BJ (cell line): Measurements from ENCODE around the gene KREMEN2. TPM values are rescaled to one million over a fixed set of nuclear protein-coding genes. Genes with fewer than 3 reads are reported as not detected.

Experiments
- CTCF ChIA-PET: fragments of 350-600 bp; formaldehyde crosslinking; extraction: SDS; loops from one replicate; lab custom pipeline; 2021; ENCODE audit warnings: antibody characterized with exemption, inconsistent platforms; lab: Yijun Ruan, JAX
- POLR2A ChIA-PET: fragments of 300-600 bp; sonication (Branson Sonifier 250); formaldehyde crosslinking; extraction: SDS; loops from one replicate; lab custom pipeline; 2021; ENCODE audit warnings: antibody characterized with exemption; lab: Charles Lee
- DNase-seq: peaks from one replicate; pipeline ENCODE4 v3.0.0-alpha.2; 2011; ENCODE audit warnings: low read depth
- H3K27me3 ChIP-seq: 2 replicates; pipeline ENCODE4 v1.6.0; 2011; ENCODE audit warnings: low read length; ENCODE audit not compliant: control insufficient read depth, insufficient read depth
- H3K36me3 ChIP-seq: 2 replicates; pipeline ENCODE4 v1.5.1; 2011; ENCODE audit warnings: low read length; ENCODE audit not compliant: control insufficient read depth, insufficient read depth
- H3K4me3 ChIP-seq: 2 replicates; pipeline ENCODE4 v1.5.1; 2011; ENCODE audit warnings: low read depth, mild to moderate bottlenecking, control low read depth, low read length
- CTCF ChIP-seq: IDR thresholded peaks from 2 replicates; pipeline ENCODE4 v1.5.1; 2011; ENCODE audit warnings: low read depth, mild to moderate bottlenecking, control low read depth, inconsistent platforms, low read length, moderate library complexity; ENCODE audit not compliant: insufficient read depth
- polyA plus RNA-seq: library from polyadenylated mRNA; depleted of rRNA; stranded (reverse); fragments of >200 nt; gene quantifications from 2 replicates; pipeline ENCODE4 v1.2.3, GENCODE V29; 2011

KREMEN2 gene
- polyA plus RNA-seq, 1 experiment, result not detected

- DNase-seq, result no peak
- H3K27me3 ChIP-seq, result peaks cover 37% of the 10 kb centered on the region
Observed at GRCh38 chr16:2966808-2967191, 2.7 kb downstream of the KREMEN2 start.

DNA sequence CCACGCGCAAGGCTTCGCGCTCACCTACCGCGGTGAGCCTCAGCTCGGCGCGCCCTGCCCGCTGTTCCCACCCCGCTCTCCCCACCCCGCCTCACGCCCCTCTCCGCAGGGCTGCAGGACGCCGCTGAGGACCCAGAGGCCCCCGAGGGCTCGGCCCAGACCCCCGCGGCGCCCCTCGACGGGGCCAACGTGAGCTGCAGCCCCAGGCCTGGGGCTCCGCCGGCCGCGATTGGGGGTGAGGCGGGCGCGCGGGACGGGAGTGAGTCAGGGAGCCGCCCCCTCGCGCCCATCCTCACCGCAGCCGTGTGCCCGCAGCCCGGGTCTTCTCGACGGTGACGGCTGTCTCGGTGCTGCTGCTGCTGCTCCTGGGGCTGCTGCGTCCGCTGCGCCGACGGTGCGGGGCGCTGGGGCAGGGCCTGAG lies 3.1 kb downstream of the KREMEN2 start:
- no peaks in the 10 kb centered on the region for H3K36me3 ChIP-seq
- TF ChIP-seq CTCF, result no peak
- no peak for DNase-seq
- H3K27me3 ChIP-seq, result peaks cover 33% of the 10 kb centered on the region
- CTCF ChIA-PET, result interaction anchor here (0.9 to 1.2 kb wide), 2 partner anchors 48 to 62 kb away, joined by 3 read pairs; no protein-coding TSS in a partner anchor
- POLR2A ChIA-PET, result no interaction called here
- H3K4me3 ChIP-seq, result no peak overlapping the region

More at GRCh38 chr16:2966808-2967191, 2.7 kb downstream of the KREMEN2 start:
- CTCF ChIA-PET, result interaction anchor here (1.2 kb wide), 1 partner anchor 63 kb away, joined by 3 read pairs; no protein-coding TSS in a partner anchor
- no peaks in the 10 kb centered on the region for H3K36me3 ChIP-seq
- TF ChIP-seq CTCF, result 0 out of 2 replicates have a peak, but pooled peaks have one; percentile 2
- POLR2A ChIA-PET, result no interaction called here
- H3K4me3 ChIP-seq, result no peak overlapping the region

GRCh38 chr16:2967721-2968161 lies 3.7 kb downstream of the KREMEN2 start:
- DNase-seq, result no peak
- no peak overlapping the region for H3K4me3 ChIP-seq
- no peak for TF ChIP-seq CTCF
- ChIA-PET CTCF (interaction anchor here (0.9 to 1.2 kb wide), 2 partner anchors 49 to 62 kb away, joined by 3 read pairs; no protein-coding TSS in a partner anchor), POLR2A (no interaction called here)
- no peaks in the 10 kb centered on the region for H3K36me3 ChIP-seq
- peaks cover 29% of the 10 kb centered on the region for H3K27me3 ChIP-seq

DNA sequence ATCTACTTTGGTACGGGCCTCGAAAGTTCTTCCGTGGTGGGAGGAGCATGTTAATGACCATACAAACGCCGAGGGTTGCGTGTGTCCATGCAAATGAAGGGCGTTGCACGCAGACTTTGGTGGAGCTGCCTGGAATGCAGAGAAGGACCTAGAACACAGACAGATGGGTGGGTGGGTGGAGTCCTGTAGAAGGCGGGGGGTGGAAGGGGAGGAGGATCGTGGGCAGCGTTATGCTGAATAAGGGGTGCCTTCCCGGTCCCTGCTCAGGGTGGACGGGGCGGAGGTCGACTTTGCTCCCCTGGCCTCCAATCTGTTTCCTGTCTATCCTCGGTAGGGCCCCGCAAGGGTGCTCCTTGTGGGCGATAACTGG lies 4.3 kb downstream of the KREMEN2 start:
- no peak for TF ChIP-seq CTCF
- H3K27me3 ChIP-seq, result peaks cover 26% of the 10 kb centered on the region
- no peaks in the 10 kb centered on the region; the same call in 1 of the 2 replicates for H3K36me3 ChIP-seq
- CTCF ChIA-PET, result no interaction called here
- POLR2A ChIA-PET, result no interaction called here
- no peak overlapping the region for H3K4me3 ChIP-seq
- DNase-seq, result no peak

GRCh38 chr16:2968738-2969544 lies 4.9 kb downstream of the KREMEN2 start, which contains the start of gene PAQR4:
Gene PAQR4 (plus strand): TSS chr16:2969348. CDS start chr16:2969675, 327 bp downstream.
- ChIA-PET POLR2A (no interaction called here), CTCF (interaction anchor here (0.9 to 1.6 kb wide), 3 partner anchors 16 to 50 kb away, joined by 3 to 6 read pairs (median 3); no protein-coding TSS in a partner anchor)
- H3K36me3 ChIP-seq, result no peaks in the 10 kb centered on the region; the same call in 1 of the 2 replicates
- peak within 1 kb of the TSS; percentile 59 for H3K4me3 ChIP-seq
- DNase-seq, result peak; percentile 48
- no peak for TF ChIP-seq CTCF
- peaks cover 21% of the 10 kb centered on the region for H3K27me3 ChIP-seq
